Colonic mucosa (tissue), 4 donors: Measurements from ENCODE around the gene FN3KRP. TPM values are rescaled to one million over a fixed set of nuclear protein-coding genes. Genes with fewer than 3 reads are reported as not detected.

ENCODE experiments used
- DNase-seq: peaks from one replicate; pipeline ENCODE4 v3.0.0-alpha.2; 2020
- H3K27ac ChIP-seq: fragments of 200-600 bp; one replicate; pipeline ENCODE4 v1.8.0; 2021
- H3K27me3 ChIP-seq: fragments of 200-600 bp; one replicate; pipeline ENCODE4 v1.8.0; 2021
- H3K36me3 ChIP-seq: fragments of 200-600 bp; one replicate; pipeline ENCODE4 v1.8.0; 2021
- H3K4me1 ChIP-seq: fragments of 200-600 bp; one replicate; pipeline ENCODE4 v1.8.0; 2021; ENCODE audit warnings: mild to moderate bottlenecking
- H3K4me3 ChIP-seq: fragments of 200-600 bp; one replicate; pipeline ENCODE4 v1.8.0; 2021
- H3K9ac ChIP-seq, 2 donors: one replicate each; pipeline ENCODE4 v1.7.0; 2013; ENCODE audit warnings: control low read depth in 2 of 2, low read depth in 2 of 2, low read length in 2 of 2
- H3K9me3 ChIP-seq: fragments of 200-600 bp; one replicate; pipeline ENCODE4 v1.8.0; 2021
- CTCF ChIP-seq: fragments of 200-600 bp; IDR thresholded peaks from one replicate; pipeline ENCODE4 v1.8.0; 2022; ENCODE audit warnings: antibody characterized with exemption, mild to moderate bottlenecking
- intact Hi-C: fragments of 100-400 bp; cut with DNase I; formaldehyde crosslinking; loops from one replicate; pipeline ENCODE4 v1.14.1; 2022
- total RNA-seq, 2 donors: library from RNA; stranded (reverse); fragmentation: NEBNext Ultra II Directional in 1 of 2; extraction: Animal tissue kit (Norgen Biotek cat#: 25700) in 1 of 2; gene quantifications; one replicate each; pipeline ENCODE4 v1.2.1, GENCODE V29; 2021
- donor health status: healthy.
- donor health status: DM: no; HTN: no; CAD: no.
- donor health status: DM: no; HTN: no; CAD: no.

FN3KRP gene
- total RNA-seq, 2 donors from 2014 or later, result 34.4 to 52.5 TPM

- Histone ChIP-seq H3K4me3 (no peak overlapping the region), H3K36me3 (no peaks in the 10 kb centered on the region), H3K9me3 (no peaks in the 10 kb centered on the region), H3K4me1 (no peaks in the 10 kb centered on the region), H3K27ac (no peak overlapping the region), H3K9ac (no peak overlapping the region), H3K27me3 (no peaks in the 10 kb centered on the region)
- intact Hi-C loops, result no loop called here
- no peak for DNase-seq
- TF ChIP-seq CTCF, result no peak
These were observed 13.2 kb downstream of the FN3KRP start for GRCh38 chr17:82729479-82730260.

GRCh38 chr17:82732118-82732743 lies 15.7 kb downstream of the FN3KRP start:
- no peak for DNase-seq
- H3K9me3 ChIP-seq, result no peaks in the 10 kb centered on the region
- H3K27ac ChIP-seq, result no peak overlapping the region
- H3K36me3 ChIP-seq, result no peaks in the 10 kb centered on the region
- H3K27me3 ChIP-seq, result no peaks in the 10 kb centered on the region
- no peak overlapping the region for H3K9ac ChIP-seq
- H3K4me3 ChIP-seq, result no peak overlapping the region
- intact Hi-C loops, result no loop called here
- H3K4me1 ChIP-seq, result no peaks in the 10 kb centered on the region
- no peak for TF ChIP-seq CTCF

DNA sequence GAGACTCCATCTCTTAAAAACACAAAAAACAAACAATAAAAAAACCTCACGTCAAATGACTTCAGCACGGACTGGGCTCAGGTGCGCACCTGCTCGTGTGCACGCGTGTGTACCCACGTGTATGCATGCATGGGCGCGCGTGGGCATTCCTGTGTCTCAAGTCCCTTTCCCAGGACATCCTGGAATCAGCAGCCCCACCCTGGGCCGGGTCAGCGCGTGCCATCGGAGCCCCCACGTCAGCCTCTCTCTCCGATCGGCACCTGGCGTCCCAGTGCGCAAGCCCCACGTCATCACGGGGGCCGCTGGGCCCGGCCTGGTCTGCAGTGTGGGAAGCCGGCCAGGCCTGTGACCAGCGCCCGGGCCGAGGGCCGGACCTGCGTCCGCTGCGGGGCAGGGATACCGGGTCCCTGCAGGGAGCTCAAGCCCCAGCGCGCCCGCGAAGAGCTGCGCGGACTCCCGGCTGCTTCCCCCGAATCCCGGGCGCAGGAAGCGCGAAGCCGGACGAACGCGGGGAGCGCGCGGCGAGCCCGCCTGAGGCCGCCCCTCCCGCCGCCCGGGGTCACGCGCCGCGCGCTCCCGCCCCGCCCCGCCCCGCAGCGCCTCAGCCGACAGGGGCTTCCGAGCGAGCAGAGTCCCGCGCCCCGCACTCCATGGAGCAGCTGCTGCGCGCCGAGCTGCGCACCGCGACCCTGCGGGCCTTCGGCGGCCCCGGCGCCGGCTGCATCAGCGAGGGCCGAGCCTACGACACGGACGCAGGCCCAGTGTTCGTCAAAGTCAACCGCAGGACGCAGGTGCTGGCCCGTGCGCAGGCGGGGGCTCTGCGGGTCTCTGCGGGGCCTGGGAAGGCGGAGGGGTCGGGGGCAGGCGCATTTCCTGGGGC lies 18.7 kb downstream of the FN3KRP start, which contains the start of gene FN3K:
Gene FN3K (plus strand): TSS at position 629 of the 880 bp plus-strand sequence. CDS start 22 bp downstream, at position 651.
- Histone ChIP-seq H3K27ac (peak within 1 kb of the TSS; percentile 60), H3K36me3 (peaks cover under 1% of the 10 kb centered on the region), H3K4me3 (peak within 1 kb of the TSS; percentile 73), H3K9me3 (no peaks in the 10 kb centered on the region), H3K27me3 (no peaks in the 10 kb centered on the region), H3K4me1 (no peaks in the 10 kb centered on the region), H3K9ac (peak within 1 kb of the TSS; percentile 89 to 90)
- intact Hi-C loops, result no loop called here
- peak; percentile 77 for DNase-seq
- TF ChIP-seq CTCF, result no peak

DNA sequence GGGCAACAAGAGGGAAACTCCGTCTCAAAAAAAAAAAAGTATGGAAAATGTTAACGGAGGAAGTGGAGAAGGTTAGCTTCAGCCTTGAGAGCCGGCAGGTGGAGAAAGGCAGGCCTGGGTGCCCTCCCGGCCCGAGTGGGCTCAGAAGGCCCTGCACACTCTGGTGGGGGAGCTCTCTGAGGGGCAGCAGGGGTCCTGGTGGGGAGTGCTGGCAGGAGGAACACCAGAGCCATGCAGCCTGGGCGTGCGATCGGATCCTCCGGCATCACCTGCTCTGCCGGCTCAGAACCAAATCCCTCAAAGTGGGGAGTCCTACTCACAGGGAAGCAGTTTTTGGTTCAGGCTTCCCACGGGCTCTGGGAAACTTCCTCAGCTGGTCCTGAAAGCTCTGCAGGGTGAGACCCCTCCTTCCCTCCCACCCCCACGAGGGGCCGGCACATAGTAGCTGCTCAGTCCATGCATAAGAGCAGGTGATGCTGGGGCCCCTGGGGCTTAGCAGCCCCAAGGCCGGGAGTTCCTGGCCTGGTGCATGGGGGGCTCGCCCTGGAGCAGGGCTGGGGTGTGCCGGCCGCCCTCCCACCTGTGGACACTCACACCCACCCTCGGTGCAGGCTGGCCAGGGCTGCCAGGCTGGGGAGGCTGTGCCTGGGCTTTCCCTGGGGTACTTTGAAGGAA lies 20.1 kb downstream of the FN3KRP start:
- Histone ChIP-seq H3K4me1 (no peaks in the 10 kb centered on the region), H3K27me3 (no peaks in the 10 kb centered on the region), H3K4me3 (peak overlapping the region; percentile 73), H3K27ac (no peak overlapping the region), H3K9me3 (no peaks in the 10 kb centered on the region), H3K9ac (peak overlapping the region; percentile 57 to 90), H3K36me3 (peaks cover 5% of the 10 kb centered on the region)
- intact Hi-C loops, result no loop called here
- no peak for DNase-seq
- TF ChIP-seq CTCF, result no peak
